ENCODE results near the gene HTT-AS. TPM values are rescaled to one million over a fixed set of nuclear protein-coding genes. Genes with fewer than 3 reads are reported as not detected.
A peak's percentile ranks its signal among the peaks of the same experiment; 100 is the strongest.

HTT-AS gene
- total and polyA plus RNA-seq, 4 donors, result not detected

GRCh38 chr4:3041192-3042142 lies 32.9 kb downstream of the HTT-AS start:
- Histone ChIP-seq H3K4me1 (ENCODE audit: control insufficient read depth in 5 of 5, insufficient read depth in 5 of 5, low read length in 5 of 5) (peaks cover 4 to 25% (median 11%) of the 10 kb centered on the region in 5 donors), H3K9ac (ENCODE audit: insufficient read depth in 1 of 2, low read length in 2 of 2) (peak overlapping the region in 1 of 2 donors; percentile 34), H3K27ac (ENCODE audit: low read depth in 1 of 2, low read length in 1 of 2) (peak overlapping the region; percentile 34 to 97), H3K4me3 (peak overlapping the region; percentile 40), H3K36me3 (ENCODE audit: control insufficient read depth in 4 of 4, insufficient read depth in 4 of 4, low read length in 4 of 4) (no peaks in the 10 kb centered on the region), H3K9me3 (ENCODE audit: control insufficient read depth in 4 of 4, insufficient read depth in 3 of 4, low read length in 3 of 4) (peaks cover 0 to 2% (median 0%) of the 10 kb centered on the region in 4 donors), H3K27me3 (ENCODE audit: control insufficient read depth in 3 of 3, insufficient read depth in 3 of 3, low read length in 2 of 3) (no peaks in the 10 kb centered on the region)
- peak; percentile 57 to 59 (median 59) for DNase-seq
- 9 to 41% methylated on average over 53 to 57 of the region's 57 CpGs for WGBS, 2 donors
- no peak for TF ChIP-seq CTCF (IDR thresholded peaks at IDR 0.05; ENCODE audit: control extremely low read depth, extremely low read depth)
- ATAC-seq (ENCODE audit: insufficient read depth, low FRiP score), result peak; percentile 76

GRCh38 chr4:3040452-3041191 lies 33.7 kb downstream of the HTT-AS start:
- Histone ChIP-seq H3K27me3 (ENCODE audit: control insufficient read depth in 3 of 3, insufficient read depth in 3 of 3, low read length in 2 of 3) (no peaks in the 10 kb centered on the region), H3K9me3 (ENCODE audit: control insufficient read depth in 4 of 4, insufficient read depth in 3 of 4, low read length in 3 of 4) (peaks cover 0 to 2% (median 0%) of the 10 kb centered on the region in 4 donors), H3K4me1 (ENCODE audit: control insufficient read depth in 5 of 5, insufficient read depth in 5 of 5, low read length in 5 of 5) (peaks cover 4 to 25% (median 11%) of the 10 kb centered on the region in 5 donors), H3K4me3 (peak overlapping the region; percentile 40), H3K36me3 (ENCODE audit: control insufficient read depth in 4 of 4, insufficient read depth in 4 of 4, low read length in 4 of 4) (no peaks in the 10 kb centered on the region), H3K27ac (ENCODE audit: low read depth in 1 of 2, low read length in 1 of 2) (peak overlapping the region in 1 of 2 donors; percentile 97), H3K9ac (ENCODE audit: insufficient read depth in 1 of 2, low read length in 2 of 2) (no peak overlapping the region)
- DNase-seq (no peak), ATAC-seq (ENCODE audit: insufficient read depth, low FRiP score) (no peak)
- 78 to 80% methylated on average over 26 to 28 of the region's 28 CpGs for WGBS, 2 donors
- TF ChIP-seq CTCF (IDR thresholded peaks at IDR 0.05; ENCODE audit: control extremely low read depth, extremely low read depth), result no peak

GRCh38 chr4:3039706-3040366 lies 34.5 kb downstream of the HTT-AS start:
- ATAC-seq (ENCODE audit: insufficient read depth, low FRiP score) (no peak), DNase-seq (no peak)
- H3K9ac ChIP-seq (ENCODE audit: insufficient read depth in 1 of 2, low read length in 2 of 2), result no peak overlapping the region
- TF ChIP-seq CTCF (IDR thresholded peaks at IDR 0.05; ENCODE audit: control extremely low read depth, extremely low read depth), result no peak
- no peaks in the 10 kb centered on the region for H3K36me3 ChIP-seq (ENCODE audit: control insufficient read depth in 4 of 4, insufficient read depth in 4 of 4, low read length in 4 of 4)
- no peaks in the 10 kb centered on the region for H3K27me3 ChIP-seq (ENCODE audit: control insufficient read depth in 3 of 3, insufficient read depth in 3 of 3, low read length in 2 of 3)
- WGBS, 2 donors, result 91 to 95% methylated on average over 8 of the region's 8 CpGs
- no peak overlapping the region for H3K27ac ChIP-seq (ENCODE audit: low read depth in 1 of 2, low read length in 1 of 2)
- H3K9me3 ChIP-seq (ENCODE audit: control insufficient read depth in 4 of 4, insufficient read depth in 3 of 4, low read length in 3 of 4), result peaks cover 0 to 2% (median 0%) of the 10 kb centered on the region in 4 donors
- H3K4me3 ChIP-seq, result no peak overlapping the region
- H3K4me1 ChIP-seq (ENCODE audit: control insufficient read depth in 5 of 5, insufficient read depth in 5 of 5, low read length in 5 of 5), result peaks cover 4 to 25% (median 11%) of the 10 kb centered on the region in 5 donors
